Mesenchymal stem cell (in vitro differentiated cells and primary cell): ENCODE data around the gene ANKS1B.

Source experiments
- DNase-seq: peaks from one replicate; pipeline ENCODE4 v3.0.0-alpha.2; 2013
- H2AFZ ChIP-seq: one replicate; pipeline ENCODE4 v1.6.1; 2013; ENCODE audit warnings: low read depth, mild to moderate bottlenecking, control low read depth, inconsistent platforms, low read length, moderate library complexity
- H2AK5ac ChIP-seq: 2 replicates; pipeline ENCODE4 v1.6.1; 2013; ENCODE audit warnings: low read length, moderate library complexity, mild to moderate bottlenecking, inconsistent platforms; ENCODE audit not compliant: severe bottlenecking
- H2BK120ac ChIP-seq: one replicate; pipeline ENCODE4 v1.6.1; 2013; ENCODE audit warnings: low read depth, mild to moderate bottlenecking, inconsistent platforms, low read length, moderate library complexity
- H2BK12ac ChIP-seq, 2 experiments: one replicate each; pipeline ENCODE4 v1.6.1; 2013; ENCODE audit warnings: inconsistent platforms in 2 of 2, low read length in 2 of 2, mild to moderate bottlenecking in 2 of 2, moderate library complexity in 2 of 2, control low read depth in 1 of 2
- H2BK15ac ChIP-seq: one replicate; pipeline ENCODE4 v1.6.1; 2013; ENCODE audit warnings: mild to moderate bottlenecking, low read depth, inconsistent platforms; ENCODE audit not compliant: poor library complexity, severe bottlenecking
- H2BK5ac ChIP-seq: 2 replicates; pipeline ENCODE4 v1.6.1; 2013; ENCODE audit warnings: low read depth, mild to moderate bottlenecking, low read length, control low read depth, inconsistent platforms; ENCODE audit not compliant: poor library complexity, severe bottlenecking
- H3K14ac ChIP-seq, 2 experiments: one replicate each; pipeline ENCODE4 v1.6.1; 2013; ENCODE audit warnings: inconsistent platforms in 2 of 2, low read length in 2 of 2, control low read depth in 1 of 2, mild to moderate bottlenecking in 1 of 2, moderate library complexity in 1 of 2
- H3K18ac ChIP-seq, 2 experiments: one replicate each; pipeline ENCODE4 v1.6.1; 2013; ENCODE audit warnings: inconsistent platforms in 2 of 2, low read length in 2 of 2, control low read depth in 1 of 2, low read depth in 1 of 2, mild to moderate bottlenecking in 1 of 2
- H3K23ac ChIP-seq, 2 experiments: one replicate each; pipeline ENCODE4 v1.6.1; 2013; ENCODE audit warnings: inconsistent platforms in 2 of 2, low read length in 2 of 2, mild to moderate bottlenecking in 2 of 2, moderate library complexity in 2 of 2, control low read depth in 1 of 2
- H3K27ac ChIP-seq: 2 replicates; pipeline ENCODE4 v1.5.1; 2013; ENCODE audit warnings: mild to moderate bottlenecking, moderate library complexity, low read length, control low read depth, inconsistent platforms; ENCODE audit not compliant: poor library complexity, severe bottlenecking
- H3K27me3 ChIP-seq, 2 experiments: 2 replicates each; pipeline versions ENCODE4 v1.6.1 to v1.7.0; 2013; ENCODE audit warnings: low read length in 2 of 2, mild to moderate bottlenecking in 2 of 2, moderate library complexity in 2 of 2, control low read depth in 1 of 2, inconsistent platforms in 1 of 2; ENCODE audit not compliant: control insufficient read depth in 1 of 2, insufficient read depth in 1 of 2
- H3K36me3 ChIP-seq, 2 experiments: 2 replicates each; pipeline versions ENCODE4 v1.6.1 to v1.7.0; 2013; ENCODE audit warnings: low read length in 2 of 2, control low read depth in 1 of 2, inconsistent platforms in 1 of 2, low read depth in 1 of 2, mild to moderate bottlenecking in 1 of 2; ENCODE audit not compliant: insufficient read depth in 2 of 2, control insufficient read depth in 1 of 2
- H3K4ac ChIP-seq, 2 experiments: one replicate each; pipeline ENCODE4 v1.6.1; 2013; ENCODE audit warnings: inconsistent platforms in 2 of 2, low read length in 2 of 2, mild to moderate bottlenecking in 2 of 2, moderate library complexity in 2 of 2, control low read depth in 1 of 2, low read depth in 1 of 2
- H3K4me1 ChIP-seq: 2 replicates; pipeline ENCODE4 v1.6.1; 2013; ENCODE audit warnings: low read depth, low read length, control low read depth; ENCODE audit not compliant: control insufficient read depth, insufficient read depth
- H3K4me2 ChIP-seq: 2 replicates; pipeline ENCODE4 v1.6.1; 2013; ENCODE audit warnings: low read length, mild to moderate bottlenecking, inconsistent platforms; ENCODE audit not compliant: poor library complexity, severe bottlenecking
- H3K4me3 ChIP-seq, 2 experiments: 2 replicates each; pipeline versions ENCODE4 v1.5.1 to v1.7.0; 2013; ENCODE audit warnings: low read length in 2 of 2, mild to moderate bottlenecking in 2 of 2, control low read depth in 1 of 2, low read depth in 1 of 2; ENCODE audit not compliant: insufficient read depth in 1 of 2
- H3K79me1 ChIP-seq: replicated peaks from 2 replicates; pipeline ENCODE4 v1.6.1; 2013; ENCODE audit warnings: mild to moderate bottlenecking, control low read depth, low read length, inconsistent platforms; ENCODE audit not compliant: poor library complexity, severe bottlenecking
- H3K9ac ChIP-seq: 2 replicates; pipeline ENCODE4 v1.7.0; 2013; ENCODE audit warnings: mild to moderate bottlenecking, low read length, moderate library complexity
- H3K9me3 ChIP-seq: 2 replicates; pipeline ENCODE4 v1.7.0; 2013; ENCODE audit warnings: mild to moderate bottlenecking, low read length; ENCODE audit not compliant: control insufficient read depth
- H4K8ac ChIP-seq: one replicate; pipeline ENCODE4 v1.6.1; 2013; ENCODE audit warnings: inconsistent platforms, mild to moderate bottlenecking, low read length, moderate library complexity
- H4K91ac ChIP-seq: one replicate; pipeline ENCODE4 v1.6.1; 2013; ENCODE audit warnings: mild to moderate bottlenecking, low read length, inconsistent platforms
- WGBS: methylation state at CpG from one replicate; pipeline ENCODE4 v1.1.7; 2013; ENCODE audit warnings: mixed read lengths; 5-methylcytosine and 5-hydroxymethylcytosine counted together

The ANKS1B gene

GRCh38 chr12:98882526-98882925 is 1102.2 kb downstream of the ANKS1B start:
- Histone ChIP-seq H2BK120ac (no peak overlapping the region), H3K18ac (no peak overlapping the region), H3K4me3 (no peak overlapping the region), H2BK15ac (no peak overlapping the region), H3K4me1 (no peaks in the 10 kb centered on the region), H3K4me2 (no peak overlapping the region), H3K14ac (no peak overlapping the region), H4K8ac (no peak overlapping the region), H2AK5ac (no peak overlapping the region), H2BK12ac (no peak overlapping the region), H2BK5ac (no peak overlapping the region), H3K36me3 (no peaks in the 10 kb centered on the region), H3K27ac (no peak overlapping the region), H3K9ac (no peak overlapping the region), H3K27me3 (no peaks in the 10 kb centered on the region), H2AFZ (no peak overlapping the region), H3K9me3 (no peaks in the 10 kb centered on the region), H4K91ac (no peak overlapping the region), H3K4ac (no peak overlapping the region), H3K23ac (no peak overlapping the region), H3K79me1 (no peaks in the 10 kb centered on the region)
- no peak for DNase-seq
- no CpG with 5 or more reads among the region's 1 CpG for WGBS

- H4K91ac ChIP-seq: no peak overlapping the region
- no peak overlapping the region for H3K27ac ChIP-seq
- no peak overlapping the region for H3K14ac ChIP-seq
- H2BK12ac ChIP-seq: no peak overlapping the region
- no peak overlapping the region for H3K4me2 ChIP-seq
- H3K79me1 ChIP-seq: no peaks in the 10 kb centered on the region
- no peaks in the 10 kb centered on the region for H3K27me3 ChIP-seq
- no peak overlapping the region for H2AK5ac ChIP-seq
- no peak overlapping the region for H3K4me3 ChIP-seq
- no peak overlapping the region for H2BK15ac ChIP-seq
- DNase-seq: no peak
- H3K23ac ChIP-seq: no peak overlapping the region
- H3K4ac ChIP-seq: no peak overlapping the region
- H3K36me3 ChIP-seq: no peaks in the 10 kb centered on the region
- no peak overlapping the region for H2BK120ac ChIP-seq
- 83% methylated on average over 1 of the region's 1 CpG for WGBS
- no peak overlapping the region for H2BK5ac ChIP-seq
- no peaks in the 10 kb centered on the region for H3K9me3 ChIP-seq
- peaks cover 3% of the 10 kb centered on the region for H3K4me1 ChIP-seq
- no peak overlapping the region for H3K18ac ChIP-seq
- no peak overlapping the region for H2AFZ ChIP-seq
- no peak overlapping the region for H4K8ac ChIP-seq
- H3K9ac ChIP-seq: no peak overlapping the region
Observed at GRCh38 chr12:98873776-98874175, 1111.0 kb downstream of the ANKS1B start.

GRCh38 chr12:98870504-98870903 is 1114.2 kb downstream of the ANKS1B start:
- Histone ChIP-seq H3K79me1 (no peaks in the 10 kb centered on the region), H3K9me3 (no peaks in the 10 kb centered on the region), H2AK5ac (no peak overlapping the region), H3K27me3 (no peaks in the 10 kb centered on the region), H3K4me1 (peaks cover 3% of the 10 kb centered on the region), H3K36me3 (no peaks in the 10 kb centered on the region), H3K4ac (no peak overlapping the region), H2AFZ (no peak overlapping the region), H3K4me2 (no peak overlapping the region), H3K18ac (no peak overlapping the region), H3K27ac (no peak overlapping the region), H2BK15ac (no peak overlapping the region), H3K14ac (no peak overlapping the region), H4K8ac (no peak overlapping the region), H3K4me3 (no peak overlapping the region), H3K9ac (no peak overlapping the region), H3K23ac (no peak overlapping the region), H2BK120ac (no peak overlapping the region), H2BK12ac (no peak overlapping the region), H4K91ac (no peak overlapping the region), H2BK5ac (no peak overlapping the region)
- DNase-seq: no peak
- 48% methylated on average over 6 of the region's 6 CpGs for WGBS

- Histone ChIP-seq H3K4ac (no peak overlapping the region), H4K91ac (no peak overlapping the region), H4K8ac (no peak overlapping the region), H3K4me3 (no peak overlapping the region), H3K4me1 (peaks cover 3% of the 10 kb centered on the region), H3K9me3 (no peaks in the 10 kb centered on the region), H3K27ac (no peak overlapping the region), H3K27me3 (no peaks in the 10 kb centered on the region), H2BK5ac (no peak overlapping the region), H3K9ac (no peak overlapping the region), H2BK12ac (no peak overlapping the region), H3K36me3 (no peaks in the 10 kb centered on the region), H2BK120ac (no peak overlapping the region), H2AFZ (no peak overlapping the region), H3K18ac (no peak overlapping the region), H2BK15ac (no peak overlapping the region), H3K79me1 (no peaks in the 10 kb centered on the region), H3K23ac (no peak overlapping the region), H2AK5ac (no peak overlapping the region), H3K4me2 (no peak overlapping the region), H3K14ac (no peak overlapping the region)
- no peak for DNase-seq
- WGBS: 95% methylated on average over 2 of the region's 2 CpGs
Observed at GRCh38 chr12:98869886-98870503, 1114.7 kb downstream of the ANKS1B start.
